Heart left ventricle (tissue), 16 donors: ENCODE data around the gene CACNA2D3. TPM values are rescaled to one million over a fixed set of nuclear protein-coding genes. Genes with fewer than 3 reads are reported as not detected.

Experiments used
- ATAC-seq, 4 donors: fragments of 200-7000 bp; cut with Tn5 transposase; one replicate each; pipeline ENCODE4 v1.9.1; 2020 to 2022; ENCODE audit warnings: moderate library complexity in 4 of 4, mild to moderate bottlenecking in 3 of 4, moderate number of reproducible peaks in 1 of 4
- DNase-seq, 5 donors: peaks; one replicate each; pipeline ENCODE4 v3.0.0-alpha.2; 2020
- H3K27ac ChIP-seq, 12 donors: fragments of 200-600 bp; sonication (generic) in 4 of 12; one replicate each; pipeline versions ENCODE4 v1.5.0 to v1.8.0; 2016 to 2022; ENCODE audit warnings: mild to moderate bottlenecking in 2 of 12
- H3K27me3 ChIP-seq, 9 donors: fragments of 200-600 bp; sonication (generic) in 2 of 9; one replicate each; pipeline versions ENCODE4 v1.5.1 to v1.8.0; 2016 to 2022; ENCODE audit warnings: mild to moderate bottlenecking in 3 of 9
- H3K36me3 ChIP-seq, 9 donors: fragments of 200-600 bp; sonication (generic) in 2 of 9; one replicate each; pipeline versions ENCODE4 v1.5.0 to v1.8.0; 2018 to 2022; ENCODE audit warnings: mild to moderate bottlenecking in 2 of 9
- H3K4me1 ChIP-seq, 12 donors: fragments of 200-600 bp; sonication (generic) in 4 of 12; one replicate each; pipeline versions ENCODE4 v1.5.0 to v1.8.0; 2016 to 2022; ENCODE audit warnings: mild to moderate bottlenecking in 3 of 12
- H3K4me3 ChIP-seq, 12 donors: fragments of 200-600 bp; sonication (generic) in 4 of 12; one replicate each; pipeline versions ENCODE4 v1.5.0 to v1.8.0; 2017 to 2022; ENCODE audit warnings: mild to moderate bottlenecking in 9 of 12, moderate library complexity in 4 of 12
- H3K9me3 ChIP-seq, 12 donors: fragments of 200-600 bp; sonication (generic) in 4 of 12; one replicate each; pipeline versions ENCODE4 v1.5.0 to v1.8.0; 2016 to 2022; ENCODE audit warnings: mild to moderate bottlenecking in 1 of 12
- POLR2A ChIP-seq, 2 donors: fragments of 450-650 bp; IDR thresholded peaks; one replicate each; pipeline ENCODE4 v1.6.1; 2017; ENCODE audit warnings: antibody characterized with exemption in 2 of 2, mild to moderate bottlenecking in 2 of 2, moderate library complexity in 2 of 2
- WGBS, 4 donors: extraction: QIAGEN DNeasy Blood & Tissue Kit in 2 of 4; methylation state at CpG; one replicate each; pipeline versions ENCODE4 v1.1.5 to v1.1.7; 2013 to 2018; 5-methylcytosine and 5-hydroxymethylcytosine counted together
- intact Hi-C, 10 donors: fragments of 100-400 bp; cut with DNase I; formaldehyde crosslinking; loops; one replicate each; pipeline versions ENCODE4 v1.11.1 to v1.14.2; 2022
- polyA plus RNA-seq, 2 donors: library from polyadenylated mRNA; stranded (reverse); fragments of 200-250 nt; gene quantifications; one replicate each; pipeline ENCODE4 v1.2.3, GENCODE V29; 2013
- total RNA-seq, 9 donors: library from RNA; depleted of rRNA in 2 of 9; stranded (reverse); fragments of >200 nt in 2 of 9; fragmentation: NEBNext Ultra II Directional in 3 of 9; extraction: Animal tissue kit (Norgen Biotek cat#: 25700) in 3 of 9; gene quantifications; one replicate each; pipeline versions ENCODE4 v1.1.0 to v1.2.4, GENCODE V29; 2016 to 2023
- TF ChIP-seq, protein P1 (sequence below), 12 donors: fragments of 200-600 bp; sonication (generic) in 4 of 12; IDR thresholded peaks; one replicate each; pipeline versions ENCODE4 v1.5.0 to v1.8.0; 2018 to 2022; ENCODE audit warnings: antibody characterized with exemption in 12 of 12, mild to moderate bottlenecking in 5 of 12
- donor health status: ischemic (EF 13 %, LVEDD 7.1; RV severe dilation, severe dysfunction).
- donor health status: healthy with polysubstance abuse.
- donor health status: DM: no; HTN: yes; CAD: no.
- donor health status: DM: no; HTN: no; CAD: no.
- donor health status: ischemic (EF 25% LVEDD 6.9; RV normal size, moderate dysfunction).
- donor health status: ischemic (EF 25% LVEDD 5.7; RV mildly dilated, moderate dysfunction).
- donor health status: healthy.
- donor health status: DM: yes; HTN: yes; CAD: no.
- donor health status: ischemic (EF 35%, LVEDD 5.7; RV mildly dilated, moderate dysfunction).
- donor health status: nonischemic (EF 11% LVEDD 7.7; RV severe dilation, severe dysfunction).
- donor health status: DM: yes; HTN: yes; CAD: no.
- donor health status: PGD.
- donor health status: ischemic (EF 29% LVEDD 5.4; RV normal size, mild dysfunction).
- donor health status: nonischemic (EF 23%, LVEDD 6.1; RV moderate dilation, normal function).

CACNA2D3 gene
- total and polyA plus RNA-seq, 11 donors, result 0.17 to 25.1 (median 12.8) TPM

DNA sequence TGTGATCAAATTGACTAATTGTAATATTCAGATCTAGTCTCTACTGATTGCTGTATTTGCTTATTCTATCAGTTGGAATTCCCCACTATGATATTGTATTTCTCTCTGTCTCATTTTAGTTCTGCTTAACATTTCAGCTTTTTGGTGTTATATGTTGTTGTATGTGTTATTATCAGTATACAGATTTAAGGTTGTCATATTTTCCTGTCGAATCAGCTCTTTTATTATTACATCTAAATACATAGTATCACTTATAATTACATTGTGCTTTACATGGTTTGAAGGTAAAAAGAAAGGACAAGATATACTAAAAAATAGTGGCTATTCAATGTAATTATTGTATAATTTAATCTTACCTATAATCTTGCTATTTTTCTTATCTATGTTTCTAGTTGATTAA is 598.3 kb downstream of the CACNA2D3 start:
- TF ChIP-seq, protein P1, sequence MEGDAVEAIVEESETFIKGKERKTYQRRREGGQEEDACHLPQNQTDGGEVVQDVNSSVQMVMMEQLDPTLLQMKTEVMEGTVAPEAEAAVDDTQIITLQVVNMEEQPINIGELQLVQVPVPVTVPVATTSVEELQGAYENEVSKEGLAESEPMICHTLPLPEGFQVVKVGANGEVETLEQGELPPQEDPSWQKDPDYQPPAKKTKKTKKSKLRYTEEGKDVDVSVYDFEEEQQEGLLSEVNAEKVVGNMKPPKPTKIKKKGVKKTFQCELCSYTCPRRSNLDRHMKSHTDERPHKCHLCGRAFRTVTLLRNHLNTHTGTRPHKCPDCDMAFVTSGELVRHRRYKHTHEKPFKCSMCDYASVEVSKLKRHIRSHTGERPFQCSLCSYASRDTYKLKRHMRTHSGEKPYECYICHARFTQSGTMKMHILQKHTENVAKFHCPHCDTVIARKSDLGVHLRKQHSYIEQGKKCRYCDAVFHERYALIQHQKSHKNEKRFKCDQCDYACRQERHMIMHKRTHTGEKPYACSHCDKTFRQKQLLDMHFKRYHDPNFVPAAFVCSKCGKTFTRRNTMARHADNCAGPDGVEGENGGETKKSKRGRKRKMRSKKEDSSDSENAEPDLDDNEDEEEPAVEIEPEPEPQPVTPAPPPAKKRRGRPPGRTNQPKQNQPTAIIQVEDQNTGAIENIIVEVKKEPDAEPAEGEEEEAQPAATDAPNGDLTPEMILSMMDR (IDR thresholded peaks at IDR 0.05), result no peak
- no peak for TF ChIP-seq POLR2A (IDR thresholded peaks at IDR 0.05)
- no peaks in the 10 kb centered on the region for H3K36me3 ChIP-seq
- 75 to 95% (median 91%) methylated on average over 1 of the region's 1 CpG for WGBS, 4 donors
- intact Hi-C loops, result no loop called here
- H3K27ac ChIP-seq, result no peak overlapping the region
- H3K9me3 ChIP-seq, result peaks cover 0 to 2% (median 0%) of the 10 kb centered on the region in 12 donors
- DNase-seq, result no peak
- H3K4me3 ChIP-seq, result no peak overlapping the region
- no peak for ATAC-seq
- H3K27me3 ChIP-seq, result no peaks in the 10 kb centered on the region
- H3K4me1 ChIP-seq, result no peaks in the 10 kb centered on the region

- 65 to 76% (median 70%) methylated on average over 10 of the region's 10 CpGs for WGBS, 4 donors
- DNase-seq (no peak), ATAC-seq (no peak)
- no peak for TF ChIP-seq POLR2A (IDR thresholded peaks at IDR 0.05)
- TF ChIP-seq, protein P1 (IDR thresholded peaks at IDR 0.05), result no peak
- H3K4me1 ChIP-seq, result no peaks in the 10 kb centered on the region
- no peaks in the 10 kb centered on the region for H3K27me3 ChIP-seq
- H3K36me3 ChIP-seq, result no peaks in the 10 kb centered on the region
- H3K27ac ChIP-seq, result no peak overlapping the region
- H3K9me3 ChIP-seq, result peaks cover 0 to 19% (median 6%) of the 10 kb centered on the region in 12 donors
- H3K4me3 ChIP-seq, result no peak overlapping the region
- intact Hi-C loops, result no loop called here
Measured at GRCh38 chr3:54731732-54732445, 609.5 kb downstream of the CACNA2D3 start.

GRCh38 chr3:54733106-54734006 is 611.0 kb downstream of the CACNA2D3 start:
- intact Hi-C loops, result no loop called here
- H3K9me3 ChIP-seq, result peaks cover 0 to 5% (median 0%) of the 10 kb centered on the region in 12 donors
- H3K4me1 ChIP-seq, result no peaks in the 10 kb centered on the region
- H3K27me3 ChIP-seq, result no peaks in the 10 kb centered on the region
- H3K36me3 ChIP-seq, result no peaks in the 10 kb centered on the region
- 67 to 76% (median 70%) methylated on average over 11 of the region's 11 CpGs for WGBS, 4 donors
- no peak for DNase-seq
- ATAC-seq, result no peak
- no peak overlapping the region for H3K27ac ChIP-seq
- H3K4me3 ChIP-seq, result no peak overlapping the region
- TF ChIP-seq POLR2A (IDR thresholded peaks at IDR 0.05), result no peak
- TF ChIP-seq, protein P1 (IDR thresholded peaks at IDR 0.05), result no peak

- H3K27ac ChIP-seq, result no peak overlapping the region
- H3K27me3 ChIP-seq, result no peaks in the 10 kb centered on the region
- ATAC-seq (peak in 1 of 4 donors; percentile 22), DNase-seq (no peak)
- intact Hi-C loops, result no loop called here
- H3K36me3 ChIP-seq, result no peaks in the 10 kb centered on the region
- TF ChIP-seq, protein P1 (IDR thresholded peaks at IDR 0.05), result no peak
- TF ChIP-seq POLR2A (IDR thresholded peaks at IDR 0.05), result no peak
- 50 to 81% (median 60%) methylated on average over 1 of the region's 1 CpG for WGBS, 4 donors
- H3K4me1 ChIP-seq, result no peaks in the 10 kb centered on the region
- H3K4me3 ChIP-seq, result no peak overlapping the region
- no peaks in the 10 kb centered on the region for H3K9me3 ChIP-seq
Measured at GRCh38 chr3:54736459-54736858, 614.1 kb downstream of the CACNA2D3 start.
